ENCODE measurements around the gene NBAS.

DNA sequence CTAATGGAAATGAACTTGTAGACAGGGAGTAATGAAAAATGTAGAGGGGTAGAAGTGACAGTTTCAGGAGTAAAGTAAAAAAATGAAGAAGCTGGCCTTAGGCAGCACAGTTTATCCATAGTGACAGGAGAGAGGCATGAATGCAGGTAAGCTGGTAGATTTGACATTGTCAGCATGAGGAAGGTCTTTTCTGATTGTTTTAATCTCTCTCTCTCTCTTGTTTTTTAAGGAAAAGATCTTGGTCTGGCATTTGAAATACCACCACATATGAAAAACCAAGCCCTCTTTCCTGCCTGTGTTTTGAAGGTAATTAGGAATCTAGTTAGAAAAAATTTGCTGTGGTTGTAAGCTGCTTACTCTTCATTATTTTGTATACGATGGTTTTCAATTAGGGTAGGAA lies 44.6 kb upstream of the NBAS start:
- no peak for TF ChIP-seq POLR2AphosphoS5 (IDR thresholded peaks at IDR 0.05; ENCODE audit: low read depth, low read length)
- no peak for TF ChIP-seq POLR2A (IDR thresholded peaks at IDR 0.05; ENCODE audit: low read depth, low read length)

Measured in GM12892 (cell line).